NCI-H526 treated with DMSO at 0.1 percent for 48 hours (cell line): ENCODE measurements around the gene USP4.
"Not testable (repeated sequence)": the region's sequence is repeated elsewhere in the genome, so short reads cannot be mapped to it uniquely, and the experiment has no call there.

ENCODE experiments used
- DNase-seq: peaks from one replicate; lab custom pipeline; 2025; lab: John Stamatoyannopoulos, UW

Gene USP4

GRCh38 chr3:49253512-49253911, 86.3 kb downstream of the USP4 start:
- no peak for DNase-seq

GRCh38 chr3:49248840-49249227, 91.0 kb downstream of the USP4 start:
- DNase-seq: no peak

GRCh38 chr3:49244581-49245205, 95.2 kb downstream of the USP4 start:
- DNase-seq: no peak

- DNase-seq: not testable (repeated sequence)
Measured at GRCh38 chr3:49240091-49240490, 99.8 kb downstream of the USP4 start.

- no peak for DNase-seq
Measured at GRCh38 chr3:49238274-49239127, 101.4 kb downstream of the USP4 start.

GRCh38 chr3:49237344-49237743, 102.5 kb downstream of the USP4 start:
- DNase-seq: no peak

- no peak for DNase-seq
Measured at GRCh38 chr3:49236226-49236625, 103.6 kb downstream of the USP4 start.

GRCh38 chr3:49228817-49229216, 111.0 kb downstream of the USP4 start:
- DNase-seq: not testable (repeated sequence)
